H9 (cell line): ENCODE data around the gene STKLD1. TPM values are rescaled to one million over a fixed set of nuclear protein-coding genes. Genes with fewer than 3 reads are reported as not detected.

Experiments
- DNase-seq: peaks from one replicate; pipeline ENCODE4 v3.0.0-alpha.2; 2017
- H2AFZ ChIP-seq: one replicate; pipeline ENCODE4 v1.6.1; 2013; ENCODE audit warnings: mild to moderate bottlenecking, low read length, control low read depth, moderate library complexity
- H2AK5ac ChIP-seq: 2 replicates; pipeline ENCODE4 v1.6.1; 2013; ENCODE audit warnings: low read length, control low read depth, mixed read lengths; ENCODE audit not compliant: insufficient read length
- H2BK120ac ChIP-seq: one replicate; pipeline ENCODE4 v1.6.1; 2013; ENCODE audit warnings: low read depth, mild to moderate bottlenecking, low read length, control low read depth, inconsistent platforms; ENCODE audit not compliant: poor library complexity, severe bottlenecking
- H2BK12ac ChIP-seq: 2 replicates; pipeline ENCODE4 v1.6.1; 2013; ENCODE audit warnings: low read length, control low read depth, mixed read lengths, low read depth; ENCODE audit not compliant: insufficient read length
- H2BK15ac ChIP-seq: 2 replicates; pipeline ENCODE4 v1.6.1; 2013; ENCODE audit warnings: low read depth, low read length, control low read depth
- H2BK20ac ChIP-seq: one replicate; pipeline ENCODE4 v1.6.1; 2013; ENCODE audit warnings: low read depth, mild to moderate bottlenecking, low read length, control low read depth, inconsistent platforms; ENCODE audit not compliant: poor library complexity, severe bottlenecking
- H2BK5ac ChIP-seq: 2 replicates; pipeline ENCODE4 v1.6.1; 2013; ENCODE audit warnings: low read length, control low read depth, mixed read lengths; ENCODE audit not compliant: insufficient read length
- H3K14ac ChIP-seq: 2 replicates; pipeline ENCODE4 v1.6.1; 2013; ENCODE audit warnings: low read length, control low read depth; ENCODE audit not compliant: insufficient read depth
- H3K18ac ChIP-seq: 2 replicates; pipeline ENCODE4 v1.6.1; 2013; ENCODE audit warnings: low read depth, mild to moderate bottlenecking, mixed read lengths, low read length, control low read depth; ENCODE audit not compliant: insufficient read length
- H3K23ac ChIP-seq: 2 replicates; pipeline ENCODE4 v1.6.1; 2013; ENCODE audit warnings: low read length, control low read depth, mixed read lengths, low read depth; ENCODE audit not compliant: insufficient read length
- H3K23me2 ChIP-seq: 2 replicates; pipeline ENCODE4 v1.6.1; 2013; ENCODE audit warnings: low read depth, mild to moderate bottlenecking, mixed read lengths, low read length, control low read depth; ENCODE audit not compliant: insufficient read length, poor library complexity, severe bottlenecking
- H3K27ac ChIP-seq: 2 replicates; pipeline ENCODE4 v1.5.1; 2013; ENCODE audit warnings: low read length, control low read depth, mixed read lengths, low read depth; ENCODE audit not compliant: insufficient read length
- H3K27me3 ChIP-seq: 2 replicates; pipeline ENCODE4 v1.6.1; 2013; ENCODE audit warnings: low read length, control low read depth, inconsistent platforms; ENCODE audit not compliant: insufficient read depth
- H3K4ac ChIP-seq: 2 replicates; pipeline ENCODE4 v1.6.1; 2013; ENCODE audit warnings: low read depth, mild to moderate bottlenecking, control low read depth, inconsistent platforms, low read length, moderate library complexity
- H3K4me1 ChIP-seq: 2 replicates; pipeline ENCODE4 v1.6.1; 2013; ENCODE audit warnings: low read length, control low read depth, inconsistent platforms; ENCODE audit not compliant: insufficient read depth
- H3K4me2 ChIP-seq: 2 replicates; pipeline ENCODE4 v1.6.1; 2013; ENCODE audit warnings: low read length, control low read depth, mixed read lengths; ENCODE audit not compliant: insufficient read length, insufficient read depth
- H3K56ac ChIP-seq: 2 replicates; pipeline ENCODE4 v1.6.1; 2013; ENCODE audit warnings: low read depth, mild to moderate bottlenecking, mixed read lengths, low read length, control low read depth; ENCODE audit not compliant: insufficient read length
- H3K79me1 ChIP-seq: 2 replicates; pipeline ENCODE4 v1.6.1; 2013; ENCODE audit warnings: low read depth, mild to moderate bottlenecking, moderate library complexity, low read length, control low read depth, inconsistent platforms; ENCODE audit not compliant: insufficient read depth, poor library complexity, severe bottlenecking
- H3K79me2 ChIP-seq: 2 replicates; pipeline ENCODE4 v1.6.1; 2013; ENCODE audit warnings: low read length, control low read depth, inconsistent platforms; ENCODE audit not compliant: insufficient read depth
- H3K9ac ChIP-seq: 2 replicates; pipeline ENCODE4 v1.6.1; 2013; ENCODE audit warnings: low read length, control low read depth, mixed read lengths; ENCODE audit not compliant: insufficient read length; ENCODE audit errors: extremely low read depth
- H3K9me3 ChIP-seq: one replicate; pipeline ENCODE4 v1.6.1; 2013; ENCODE audit warnings: low read depth, low read length, inconsistent platforms; ENCODE audit not compliant: control insufficient read depth
- H3T11ph ChIP-seq: one replicate; pipeline ENCODE4 v1.6.1; 2013; ENCODE audit warnings: mild to moderate bottlenecking, low read length, control low read depth, inconsistent platforms
- H4K20me1 ChIP-seq: one replicate; pipeline ENCODE4 v1.6.1; 2013; ENCODE audit not compliant: control insufficient read depth, insufficient read length, insufficient read depth
- H4K5ac ChIP-seq: 2 replicates; pipeline ENCODE4 v1.6.1; 2013; ENCODE audit warnings: low read depth, mild to moderate bottlenecking, mixed read lengths, low read length, control low read depth; ENCODE audit not compliant: insufficient read length
- H4K8ac ChIP-seq: replicated peaks from 2 replicates; pipeline ENCODE4 v1.6.1; 2013; ENCODE audit warnings: low read length, control low read depth, mixed read lengths, low read depth; ENCODE audit not compliant: insufficient read length
- H4K91ac ChIP-seq: 2 replicates; pipeline ENCODE4 v1.6.1; 2013; ENCODE audit warnings: low read depth, mild to moderate bottlenecking, moderate library complexity, mixed read lengths, low read length, control low read depth; ENCODE audit not compliant: insufficient read length
- H3K27ac Mint-ChIP-seq, 3 experiments: 2 replicates in 2 of 3; 3 replicates in 1 of 3; pipeline ENCODE4 v1.8.0; 2020 to 2021; ENCODE audit warnings: mixed read lengths in 3 of 3, mild to moderate bottlenecking in 1 of 3, moderate library complexity in 1 of 3
- H3K27me3 Mint-ChIP-seq: 2 replicates; pipeline ENCODE4 v1.8.0; 2021; ENCODE audit warnings: low read depth, mild to moderate bottlenecking, moderate library complexity, mixed read lengths
- H3K36me3 Mint-ChIP-seq, 3 experiments: 2 replicates in 2 of 3; 3 replicates in 1 of 3; pipeline ENCODE4 v1.8.0; 2020 to 2021; ENCODE audit warnings: low read depth in 3 of 3, mixed read lengths in 3 of 3; ENCODE audit not compliant: insufficient read depth in 1 of 3
- H3K4me1 Mint-ChIP-seq, 2 experiments: 2 replicates each; pipeline ENCODE4 v1.8.0; 2020; ENCODE audit warnings: mixed read lengths in 2 of 2
- H3K4me3 Mint-ChIP-seq, 2 experiments: 2 replicates in 1 of 2; 3 replicates in 1 of 2; pipeline ENCODE4 v1.8.0; 2020 to 2021; ENCODE audit warnings: mild to moderate bottlenecking in 2 of 2, mixed read lengths in 2 of 2, moderate library complexity in 1 of 2
- H3K9me3 Mint-ChIP-seq, 2 experiments: 2 replicates in 1 of 2; 3 replicates in 1 of 2; pipeline ENCODE4 v1.8.0; 2020; ENCODE audit warnings: mild to moderate bottlenecking in 2 of 2, mixed read lengths in 2 of 2, moderate library complexity in 1 of 2
- WGBS: extraction: QIAGEN DNeasy Blood & Tissue Kit; methylation state at CpG from one replicate; pipeline ENCODE4 v1.1.7; 2013; ENCODE audit warnings: missing lambda C conversion rate, low lambda C conversion rate, mixed read lengths; ENCODE audit not compliant: insufficient read length; ENCODE audit errors: extremely low coverage; 5-methylcytosine and 5-hydroxymethylcytosine counted together
- total RNA-seq: library from RNA; stranded (reverse); gene quantifications from 2 replicates; pipeline ENCODE4 v1.2.1, GENCODE V29; 2021
- TF ChIP-seq, protein P1 (sequence below): fragments of 200-600 bp; sonication (generic); conservative IDR thresholded peaks from 3 replicates; pipeline ENCODE4 v1.8.0; 2021; ENCODE audit warnings: antibody characterized with exemption, mild to moderate bottlenecking

The STKLD1 gene
- total RNA-seq, 1 experiment from 2014 or later = 0.57 TPM

DNA sequence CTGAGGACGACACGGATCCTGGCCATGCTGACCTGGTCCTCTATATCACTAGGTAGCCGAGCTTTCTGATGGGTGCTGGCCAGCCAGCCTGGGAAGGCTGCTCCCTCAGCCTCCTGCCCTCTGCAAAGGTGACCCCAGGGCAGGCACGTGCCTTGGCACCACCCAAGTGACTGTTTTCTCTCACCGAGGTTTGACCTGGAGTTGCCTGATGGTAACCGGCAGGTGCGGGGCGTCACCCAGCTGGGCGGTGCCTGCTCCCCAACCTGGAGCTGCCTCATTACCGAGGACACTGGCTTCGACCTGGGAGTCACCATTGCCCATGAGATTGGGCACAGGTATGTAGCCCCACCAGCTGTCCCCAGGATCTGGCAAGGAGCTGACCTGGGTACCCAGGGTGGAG, 49.8 kb downstream of the STKLD1 start:
- Mint-ChIP-seq H3K4me1 (peaks cover 17 to 22% of the 10 kb centered on the region in 2 experiments), H3K9me3 (peaks cover 4 to 7% of the 10 kb centered on the region in 2 experiments; a peak in 4 of 5 replicates), H3K27ac (no peak overlapping the region), H3K4me3 (no peak overlapping the region), H3K27me3 (peaks cover 24% of the 10 kb centered on the region), H3K36me3 (peaks cover 0 to 12% (median 7%) of the 10 kb centered on the region in 3 experiments; a peak in 6 of 7 replicates)
- Histone ChIP-seq H2BK120ac (no peak overlapping the region), H3K23ac (no peak overlapping the region), H4K91ac (no peak overlapping the region), H3K27ac (no peak overlapping the region), H3K79me2 (no peaks in the 10 kb centered on the region), H3K79me1 (no peaks in the 10 kb centered on the region), H3K23me2 (peaks cover 7% of the 10 kb centered on the region), H2BK12ac (no peak overlapping the region), H2BK20ac (no peak overlapping the region), H2BK15ac (no peak overlapping the region), H3K14ac (no peak overlapping the region), H4K20me1 (no peaks in the 10 kb centered on the region), H2AFZ (no peak overlapping the region), H3K4me2 (no peak overlapping the region), H4K5ac (no peak overlapping the region), H2BK5ac (no peak overlapping the region), H3K27me3 (peaks cover 2% of the 10 kb centered on the region; the same call in 1 of the 2 replicates), H3K4me1 (no peaks in the 10 kb centered on the region), H3K9me3 (no peaks in the 10 kb centered on the region), H3T11ph (no peak overlapping the region), H3K9ac (no peak overlapping the region), H4K8ac (no peak overlapping the region), H3K4ac (no peak overlapping the region), H2AK5ac (no peak overlapping the region), H3K18ac (no peak overlapping the region), H3K56ac (no peak overlapping the region)
- TF ChIP-seq, protein P1, sequence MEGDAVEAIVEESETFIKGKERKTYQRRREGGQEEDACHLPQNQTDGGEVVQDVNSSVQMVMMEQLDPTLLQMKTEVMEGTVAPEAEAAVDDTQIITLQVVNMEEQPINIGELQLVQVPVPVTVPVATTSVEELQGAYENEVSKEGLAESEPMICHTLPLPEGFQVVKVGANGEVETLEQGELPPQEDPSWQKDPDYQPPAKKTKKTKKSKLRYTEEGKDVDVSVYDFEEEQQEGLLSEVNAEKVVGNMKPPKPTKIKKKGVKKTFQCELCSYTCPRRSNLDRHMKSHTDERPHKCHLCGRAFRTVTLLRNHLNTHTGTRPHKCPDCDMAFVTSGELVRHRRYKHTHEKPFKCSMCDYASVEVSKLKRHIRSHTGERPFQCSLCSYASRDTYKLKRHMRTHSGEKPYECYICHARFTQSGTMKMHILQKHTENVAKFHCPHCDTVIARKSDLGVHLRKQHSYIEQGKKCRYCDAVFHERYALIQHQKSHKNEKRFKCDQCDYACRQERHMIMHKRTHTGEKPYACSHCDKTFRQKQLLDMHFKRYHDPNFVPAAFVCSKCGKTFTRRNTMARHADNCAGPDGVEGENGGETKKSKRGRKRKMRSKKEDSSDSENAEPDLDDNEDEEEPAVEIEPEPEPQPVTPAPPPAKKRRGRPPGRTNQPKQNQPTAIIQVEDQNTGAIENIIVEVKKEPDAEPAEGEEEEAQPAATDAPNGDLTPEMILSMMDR = no peak
- WGBS = no CpG with 5 or more reads among the region's 11 CpGs
- no peak for DNase-seq
